HEK293 (cell line): ENCODE data around the gene CSTA.
A peak's percentile ranks its signal among the peaks of the same experiment; 100 is the strongest.

Source experiments
- FEZF1 ChIP-seq: fragments of 450-650 bp; formaldehyde crosslinking; IDR thresholded peaks from 2 replicates; pipeline ENCODE4 v1.5.1; 2016; ENCODE audit warnings: missing biosample characterization, missing genetic modification characterization
- GLIS2 ChIP-seq: fragments of 450-650 bp; formaldehyde crosslinking; IDR thresholded peaks from 2 replicates; pipeline ENCODE4 v1.5.1; 2016; ENCODE audit warnings: missing biosample characterization, missing genetic modification characterization
- RBAK ChIP-seq: fragments of 450-650 bp; formaldehyde crosslinking; IDR thresholded peaks from 2 replicates; pipeline ENCODE4 v1.5.1; 2016; ENCODE audit warnings: missing biosample characterization, missing genetic modification characterization
- SP7 ChIP-seq: fragments of 450-650 bp; formaldehyde crosslinking; IDR thresholded peaks from 2 replicates; pipeline ENCODE4 v1.5.1; 2016; ENCODE audit warnings: missing biosample characterization, missing genetic modification characterization
- ZBTB11 ChIP-seq: fragments of 450-650 bp; formaldehyde crosslinking; conservative IDR thresholded peaks from 2 replicates; pipeline ENCODE4 v1.5.1; 2016; ENCODE audit warnings: low read depth, missing biosample characterization, missing genetic modification characterization
- ZBTB20 ChIP-seq: fragments of 450-650 bp; formaldehyde crosslinking; IDR thresholded peaks from 2 replicates; pipeline ENCODE4 v1.5.1; 2016; ENCODE audit warnings: missing biosample characterization, missing genetic modification characterization
- ZBTB26 ChIP-seq: fragments of 450-650 bp; formaldehyde crosslinking; optimal IDR thresholded peaks from 2 replicates; pipeline ENCODE3; 2016; ENCODE audit warnings: missing biosample characterization, mild to moderate bottlenecking, missing genetic modification characterization
- ZBTB49 ChIP-seq: fragments of 450-650 bp; formaldehyde crosslinking; IDR thresholded peaks from 2 replicates; pipeline ENCODE4 v1.5.1; 2016; ENCODE audit warnings: missing biosample characterization, missing genetic modification characterization, low read depth
- ZBTB6 ChIP-seq: fragments of 450-650 bp; formaldehyde crosslinking; IDR thresholded peaks from 2 replicates; pipeline ENCODE4 v1.5.1; 2017; ENCODE audit warnings: missing biosample characterization, missing genetic modification characterization
- ZEB2 ChIP-seq: fragments of 450-650 bp; formaldehyde crosslinking; IDR thresholded peaks from 2 replicates; pipeline ENCODE4 v1.5.1; 2016; ENCODE audit warnings: missing biosample characterization, missing genetic modification characterization
- ZNF132 ChIP-seq: fragments of 450-650 bp; formaldehyde crosslinking; IDR thresholded peaks from 2 replicates; pipeline ENCODE4 v1.5.1; 2017; ENCODE audit warnings: missing biosample characterization, missing genetic modification characterization, borderline replicate concordance
- ZNF133 ChIP-seq: fragments of 450-650 bp; formaldehyde crosslinking; IDR thresholded peaks from 2 replicates; pipeline ENCODE4 v1.5.1; 2016; ENCODE audit warnings: missing biosample characterization, missing genetic modification characterization
- ZNF157 ChIP-seq: fragments of 450-650 bp; formaldehyde crosslinking; IDR thresholded peaks from 2 replicates; pipeline ENCODE4 v1.5.1; 2016; ENCODE audit warnings: missing biosample characterization, missing genetic modification characterization
- ZNF266 ChIP-seq: fragments of 450-650 bp; formaldehyde crosslinking; IDR thresholded peaks from 2 replicates; pipeline ENCODE4 v1.5.1; 2016; ENCODE audit warnings: missing biosample characterization, missing genetic modification characterization, low read depth
- ZNF274 ChIP-seq, 2 experiments: fragments of 200-500 bp in 1 of 2; fragments of 450-650 bp in 1 of 2; sonication (Bioruptor generic) in 1 of 2; formaldehyde crosslinking in 1 of 2; IDR thresholded peaks; 2 replicates each; pipeline versions ENCODE4 v1.5.1 to v1.6.1; 2014 to 2016; ENCODE audit warnings: borderline replicate concordance in 1 of 2, inconsistent platforms in 1 of 2, low read length in 1 of 2, missing biosample characterization in 1 of 2, missing genetic modification characterization in 1 of 2
- ZNF335 ChIP-seq: fragments of 450-650 bp; formaldehyde crosslinking; conservative IDR thresholded peaks from 2 replicates; pipeline ENCODE4 v1.5.1; 2016; ENCODE audit warnings: missing biosample characterization, missing genetic modification characterization
- ZNF398 ChIP-seq: fragments of 450-650 bp; formaldehyde crosslinking; IDR thresholded peaks from 2 replicates; pipeline ENCODE4 v1.5.1; 2017; ENCODE audit warnings: missing biosample characterization, missing genetic modification characterization
- ZNF48 ChIP-seq: fragments of 450-650 bp; formaldehyde crosslinking; IDR thresholded peaks from 2 replicates; pipeline ENCODE4 v1.5.1; 2016; ENCODE audit warnings: missing biosample characterization, missing genetic modification characterization
- ZNF501 ChIP-seq: fragments of 450-650 bp; formaldehyde crosslinking; IDR thresholded peaks from 2 replicates; pipeline ENCODE4 v1.5.1; 2016; ENCODE audit warnings: missing biosample characterization, missing genetic modification characterization
- ZNF521 ChIP-seq: fragments of 450-650 bp; formaldehyde crosslinking; IDR thresholded peaks from 2 replicates; pipeline ENCODE4 v1.5.1; 2017; ENCODE audit warnings: missing biosample characterization, mild to moderate bottlenecking, missing genetic modification characterization
- ZNF529 ChIP-seq: fragments of 450-650 bp; formaldehyde crosslinking; IDR thresholded peaks from 2 replicates; pipeline ENCODE4 v1.5.1; 2017; ENCODE audit warnings: missing genetic modification characterization, missing biosample characterization; ENCODE audit not compliant: insufficient replicate concordance
- ZNF596 ChIP-seq: fragments of 450-650 bp; IDR thresholded peaks from 2 replicates; pipeline ENCODE4 v1.5.0; 2018; ENCODE audit warnings: missing biosample characterization, mild to moderate bottlenecking, missing genetic modification characterization, moderate library complexity
- ZNF639 ChIP-seq: fragments of 450-650 bp; formaldehyde crosslinking; IDR thresholded peaks from 2 replicates; pipeline ENCODE4 v1.5.1; 2016; ENCODE audit warnings: missing biosample characterization, missing genetic modification characterization
- ZNF658 ChIP-seq: fragments of 450-650 bp; formaldehyde crosslinking; IDR thresholded peaks from 2 replicates; pipeline ENCODE4; 2016; ENCODE audit warnings: missing biosample characterization, missing genetic modification characterization
- ZNF768 ChIP-seq: fragments of 450-650 bp; formaldehyde crosslinking; IDR thresholded peaks from 2 replicates; pipeline ENCODE4 v1.5.1; 2018; ENCODE audit warnings: missing biosample characterization, mild to moderate bottlenecking, missing genetic modification characterization
- ZNF785 ChIP-seq: fragments of 450-650 bp; formaldehyde crosslinking; IDR thresholded peaks from 2 replicates; pipeline ENCODE4 v1.5.1; 2016; ENCODE audit warnings: missing biosample characterization, missing genetic modification characterization
- ZNF837 ChIP-seq: fragments of 450-650 bp; formaldehyde crosslinking; IDR thresholded peaks from 2 replicates; pipeline ENCODE4 v1.5.1; 2016; ENCODE audit warnings: missing biosample characterization, missing genetic modification characterization

CSTA gene

GRCh38 chr3:122383771-122384697, 59.0 kb downstream of the CSTA start, which contains the start of gene FAM162A (continued):
- TF ChIP-seq ZBTB49 (tag by site-specific recombination) (no peak), ZNF837 (tag by site-specific recombination) (no peak), GLIS2 (peak; percentile 84), ZNF133 (tag by site-specific recombination) (no peak), ZNF529 (tag by site-specific recombination) (no peak), SP7 (tag by site-specific recombination) (peak; percentile 57; the same call in 1 of the 2 replicates), ZNF501 (tag by site-specific recombination) (peak; percentile 80), ZNF596 (tag by site-specific recombination) (no peak), ZBTB20 (tag by site-specific recombination) (peak; percentile 82), ZNF335 (tag by site-specific recombination) (peak; percentile 81), ZNF274 (IDR thresholded peaks at IDR 0.05; ENCODE audit: low read length) (no peak), ZNF274 (tag by site-specific recombination; IDR thresholded peaks at IDR 0.05; ENCODE audit: borderline replicate concordance) (no peak), RBAK (tag by site-specific recombination) (no peak), ZNF639 (tag by site-specific recombination) (no peak), ZBTB6 (tag by site-specific recombination) (peak; percentile 71; the same call in 1 of the 2 replicates), ZNF785 (tag by site-specific recombination) (no peak), ZNF768 (tag by site-specific recombination) (peak; percentile 45; the same call in 1 of the 2 replicates), ZNF48 (tag by site-specific recombination) (no peak), ZBTB26 (tag by site-specific recombination) (peak; percentile 78), ZNF521 (tag by site-specific recombination) (no peak), ZNF157 (tag by site-specific recombination) (no peak), ZNF658 (tag by site-specific recombination) (no peak), ZNF266 (tag by site-specific recombination) (no peak), FEZF1 (tag by site-specific recombination) (no peak), ZNF132 (no peak), ZNF398 (tag by site-specific recombination) (peak; percentile 76), ZEB2 (tag by site-specific recombination) (peak; percentile 75; the same call in 1 of the 2 replicates), ZBTB11 (tag by site-specific recombination) (no peak)
